Measurements from ENCODE around the gene ATP6V0A4.

GRCh38 chr7:138726288-138726687 is 71.7 kb downstream of the ATP6V0A4 start:
- TF ChIP-seq, protein P1, sequence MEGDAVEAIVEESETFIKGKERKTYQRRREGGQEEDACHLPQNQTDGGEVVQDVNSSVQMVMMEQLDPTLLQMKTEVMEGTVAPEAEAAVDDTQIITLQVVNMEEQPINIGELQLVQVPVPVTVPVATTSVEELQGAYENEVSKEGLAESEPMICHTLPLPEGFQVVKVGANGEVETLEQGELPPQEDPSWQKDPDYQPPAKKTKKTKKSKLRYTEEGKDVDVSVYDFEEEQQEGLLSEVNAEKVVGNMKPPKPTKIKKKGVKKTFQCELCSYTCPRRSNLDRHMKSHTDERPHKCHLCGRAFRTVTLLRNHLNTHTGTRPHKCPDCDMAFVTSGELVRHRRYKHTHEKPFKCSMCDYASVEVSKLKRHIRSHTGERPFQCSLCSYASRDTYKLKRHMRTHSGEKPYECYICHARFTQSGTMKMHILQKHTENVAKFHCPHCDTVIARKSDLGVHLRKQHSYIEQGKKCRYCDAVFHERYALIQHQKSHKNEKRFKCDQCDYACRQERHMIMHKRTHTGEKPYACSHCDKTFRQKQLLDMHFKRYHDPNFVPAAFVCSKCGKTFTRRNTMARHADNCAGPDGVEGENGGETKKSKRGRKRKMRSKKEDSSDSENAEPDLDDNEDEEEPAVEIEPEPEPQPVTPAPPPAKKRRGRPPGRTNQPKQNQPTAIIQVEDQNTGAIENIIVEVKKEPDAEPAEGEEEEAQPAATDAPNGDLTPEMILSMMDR (IDR thresholded peaks at IDR 0.05; ENCODE audit: insufficient read depth, low read length, poor library complexity, severe bottlenecking), result no peak
- TF ChIP-seq EZH2phosphoT487 (conservative IDR thresholded peaks at IDR 0.05; ENCODE audit: low read length), result no peak
